Endodermal cell (in vitro differentiated cells): ENCODE results near the gene BGN. TPM values are rescaled to one million over a fixed set of nuclear protein-coding genes. Genes with fewer than 3 reads are reported as not detected.

Experiments used
- DNase-seq: peaks from one replicate; pipeline ENCODE4 v3.0.0-alpha.2; 2017
- H3K27ac ChIP-seq: 2 replicates; pipeline ENCODE4 v1.5.1; 2013; ENCODE audit warnings: mild to moderate bottlenecking, low read depth, low read length, moderate library complexity
- H3K27me3 ChIP-seq: 2 replicates; pipeline ENCODE4 v1.6.1; 2013; ENCODE audit warnings: mild to moderate bottlenecking, low read length, moderate library complexity; ENCODE audit not compliant: insufficient read depth, control insufficient read depth, poor library complexity, severe bottlenecking
- H3K36me3 ChIP-seq: 2 replicates; pipeline ENCODE4 v1.7.0; 2013; ENCODE audit warnings: mild to moderate bottlenecking, low read length, moderate library complexity; ENCODE audit not compliant: control insufficient read depth, insufficient read depth
- H3K4me1 ChIP-seq: one replicate; pipeline ENCODE4 v1.7.0; 2013; ENCODE audit warnings: low read length; ENCODE audit not compliant: control insufficient read depth, insufficient read depth
- H3K4me3 ChIP-seq: 2 replicates; pipeline ENCODE4 v1.5.1; 2013; ENCODE audit warnings: mild to moderate bottlenecking, low read length, moderate library complexity
- H3K9ac ChIP-seq: 2 replicates; pipeline ENCODE4 v1.6.1; 2013; ENCODE audit warnings: mild to moderate bottlenecking, low read length, moderate library complexity; ENCODE audit not compliant: poor library complexity, severe bottlenecking; ENCODE audit errors: extremely low read depth
- H3K9me3 ChIP-seq: 2 replicates; pipeline ENCODE4 v1.6.1; 2013; ENCODE audit warnings: mild to moderate bottlenecking, low read length, moderate library complexity; ENCODE audit not compliant: control insufficient read depth
- H3K27ac Mint-ChIP-seq: 2 replicates; pipeline ENCODE4 v1.8.0; 2020; ENCODE audit warnings: mixed read lengths
- H3K27me3 Mint-ChIP-seq: 2 replicates; pipeline ENCODE4 v1.8.0; 2021; ENCODE audit warnings: mild to moderate bottlenecking, mixed read lengths; ENCODE audit not compliant: insufficient read depth
- H3K36me3 Mint-ChIP-seq: 2 replicates; pipeline ENCODE4 v1.8.0; 2020; ENCODE audit warnings: low read depth, mixed read lengths
- H3K4me1 Mint-ChIP-seq: 2 replicates; pipeline ENCODE4 v1.8.0; 2020; ENCODE audit warnings: mixed read lengths
- H3K4me3 Mint-ChIP-seq: 2 replicates; pipeline ENCODE4 v1.8.0; 2020; ENCODE audit warnings: mild to moderate bottlenecking, moderate library complexity, mixed read lengths
- H3K9me3 Mint-ChIP-seq: 2 replicates; pipeline ENCODE4 v1.8.0; 2020; ENCODE audit warnings: mild to moderate bottlenecking, mixed read lengths
- CTCF ChIP-seq: fragments of 200-600 bp; sonication (generic); conservative IDR thresholded peaks from 2 replicates; pipeline ENCODE4 v1.5.0; 2021; ENCODE audit warnings: antibody characterized with exemption, mild to moderate bottlenecking
- WGBS, 2 experiments: methylation state at CpG; one replicate each; pipeline versions ENCODE4 v1.1.5 to v1.1.7; 2013; ENCODE audit warnings: missing lambda C conversion rate in 2 of 2, mixed read lengths in 1 of 2; ENCODE audit not compliant: insufficient coverage in 1 of 2, insufficient read length in 1 of 2; 5-methylcytosine and 5-hydroxymethylcytosine counted together
- total RNA-seq, 2 donors: library from RNA; stranded (reverse); fragmentation: NEBNext Ultra II Directional in 1 of 2; extraction: Animal tissue kit (Norgen Biotek cat#: 25700) in 1 of 2; gene quantifications; 2 replicates in 1 of 2; 3 replicates in 1 of 2; pipeline ENCODE4 v1.2.1, GENCODE V29; 2021

BGN gene
- total RNA-seq, 2 donors from 2014 or later, result 1.2 to 1.6 TPM

GRCh38 chrX:153457827-153458466 is 36.8 kb upstream of the BGN start:
- H3K36me3 Mint-ChIP-seq, result peaks cover 4% of the 10 kb centered on the region
- no peak overlapping the region for H3K4me3 Mint-ChIP-seq
- H3K9me3 Mint-ChIP-seq, result peaks cover 71% of the 10 kb centered on the region

GRCh38 chrX:153458476-153458875 is 36.3 kb upstream of the BGN start:
- Mint-ChIP-seq H3K36me3 (peaks cover 4% of the 10 kb centered on the region), H3K9me3 (peaks cover 71% of the 10 kb centered on the region), H3K4me3 (no peak overlapping the region), H3K4me1 (no peaks in the 10 kb centered on the region), H3K27me3 (no peaks in the 10 kb centered on the region), H3K27ac (no peak overlapping the region)
- Histone ChIP-seq H3K9me3 (no peaks in the 10 kb centered on the region), H3K27me3 (no peaks in the 10 kb centered on the region), H3K27ac (no peak overlapping the region), H3K36me3 (no peaks in the 10 kb centered on the region), H3K9ac (no peak overlapping the region), H3K4me1 (no peaks in the 10 kb centered on the region), H3K4me3 (no peak overlapping the region)
- 90% methylated on average over 2 to 3 of the region's 4 CpGs for WGBS, 2 experiments
- DNase-seq, result no peak
- TF ChIP-seq CTCF, result no peak

More at GRCh38 chrX:153457827-153458466, 36.8 kb upstream of the BGN start:
- Histone ChIP-seq H3K27ac (no peak overlapping the region), H3K36me3 (no peaks in the 10 kb centered on the region), H3K4me3 (no peak overlapping the region), H3K27me3 (no peaks in the 10 kb centered on the region), H3K4me1 (no peaks in the 10 kb centered on the region), H3K9ac (no peak overlapping the region), H3K9me3 (no peaks in the 10 kb centered on the region)
- WGBS, 2 experiments, result 90 to 96% methylated on average over 7 to 16 of the region's 17 CpGs
- Mint-ChIP-seq H3K27ac (no peak overlapping the region), H3K4me1 (no peaks in the 10 kb centered on the region), H3K27me3 (no peaks in the 10 kb centered on the region)
- TF ChIP-seq CTCF, result no peak
- DNase-seq, result no peak

- no peak for DNase-seq
- Mint-ChIP-seq H3K36me3 (peaks cover 6% of the 10 kb centered on the region), H3K4me1 (no peaks in the 10 kb centered on the region), H3K9me3 (peaks cover 77% of the 10 kb centered on the region), H3K27ac (peak overlapping the region; percentile 53), H3K4me3 (no peak overlapping the region), H3K27me3 (no peaks in the 10 kb centered on the region)
- no peak overlapping the region for H3K4me3 ChIP-seq
- no peak for TF ChIP-seq CTCF
- WGBS, 2 experiments, result 98 to 100% methylated on average over 3 to 4 of the region's 4 CpGs
- no peaks in the 10 kb centered on the region for H3K27me3 ChIP-seq
- no peak overlapping the region for H3K9ac ChIP-seq
- H3K9me3 ChIP-seq, result no peaks in the 10 kb centered on the region
- no peaks in the 10 kb centered on the region for H3K4me1 ChIP-seq
- no peak overlapping the region for H3K27ac ChIP-seq
- no peaks in the 10 kb centered on the region for H3K36me3 ChIP-seq
These were observed 34.8 kb upstream of the BGN start for GRCh38 chrX:153459986-153460385.
